NOMO-1 treated with DMSO at 0.1 percent for 48 hours (cell line): Measurements from ENCODE around the gene CEP83.

Experiments used
- DNase-seq: peaks from one replicate; lab custom pipeline; 2025; ENCODE audit not compliant: unreplicated experiment; lab: John Stamatoyannopoulos, UW

CEP83 gene

GRCh38 chr12:94309373-94309772 lies 150.3 kb downstream of the CEP83 start:
- no peak for DNase-seq

- no peak for DNase-seq
These were observed 151.1 kb downstream of the CEP83 start for GRCh38 chr12:94308612-94309011.

GRCh38 chr12:94305130-94305957 lies 154.3 kb downstream of the CEP83 start:
- no peak for DNase-seq

GRCh38 chr12:94304566-94305061 lies 155.1 kb downstream of the CEP83 start:
- no peak for DNase-seq

GRCh38 chr12:94304012-94304411 lies 155.7 kb downstream of the CEP83 start:
- DNase-seq = no peak

- DNase-seq = no peak
These were observed 159.8 kb downstream of the CEP83 start for GRCh38 chr12:94299846-94300245.

GRCh38 chr12:94297876-94298505 lies 161.7 kb downstream of the CEP83 start:
- DNase-seq = no peak

- no peak for DNase-seq
These were observed 162.5 kb downstream of the CEP83 start for GRCh38 chr12:94297096-94297699.

- no peak for DNase-seq
These were observed 169.3 kb downstream of the CEP83 start for GRCh38 chr12:94290353-94290752.

GRCh38 chr12:94289461-94290312 lies 170.0 kb downstream of the CEP83 start:
- no peak for DNase-seq

GRCh38 chr12:94287245-94287628 lies 172.4 kb downstream of the CEP83 start:
- DNase-seq = no peak

GRCh38 chr12:94286583-94287244 lies 173.0 kb downstream of the CEP83 start:
- no peak for DNase-seq

GRCh38 chr12:94285943-94286582 lies 173.6 kb downstream of the CEP83 start:
- DNase-seq = no peak

GRCh38 chr12:94284859-94285258 lies 174.8 kb downstream of the CEP83 start:
- no peak for DNase-seq

- DNase-seq = no peak
These were observed 175.6 kb downstream of the CEP83 start for GRCh38 chr12:94284046-94284445.

GRCh38 chr12:94282675-94283074 lies 177.0 kb downstream of the CEP83 start:
- DNase-seq = no peak

- DNase-seq = no peak
These were observed 179.6 kb downstream of the CEP83 start for GRCh38 chr12:94280063-94280462.

- DNase-seq = no peak
These were observed 182.2 kb downstream of the CEP83 start for GRCh38 chr12:94277426-94278000.

GRCh38 chr12:94276725-94277124 lies 182.9 kb downstream of the CEP83 start:
- DNase-seq = no peak

- no peak for DNase-seq
These were observed 186.4 kb downstream of the CEP83 start for GRCh38 chr12:94273272-94273671.
